ENCODE data around the gene GPR39.

DNA sequence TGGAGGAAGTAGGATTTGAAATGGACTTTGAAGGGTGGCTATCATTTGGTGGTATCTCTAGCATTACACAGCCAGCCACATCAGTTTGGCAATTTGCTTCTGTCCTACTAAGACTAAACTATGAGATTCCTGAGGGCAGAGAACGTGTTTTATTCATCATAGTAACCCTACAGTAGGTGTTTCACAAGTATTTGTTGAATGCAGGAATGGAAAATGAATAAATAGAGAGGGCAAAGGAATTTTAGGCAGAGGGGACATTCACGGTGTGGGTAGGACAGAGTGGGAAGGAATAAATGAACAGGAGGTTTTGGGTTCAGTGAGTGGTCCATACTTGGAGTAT, 15.7 kb upstream of the GPR39 start:
- TF ChIP-seq, protein P1, sequence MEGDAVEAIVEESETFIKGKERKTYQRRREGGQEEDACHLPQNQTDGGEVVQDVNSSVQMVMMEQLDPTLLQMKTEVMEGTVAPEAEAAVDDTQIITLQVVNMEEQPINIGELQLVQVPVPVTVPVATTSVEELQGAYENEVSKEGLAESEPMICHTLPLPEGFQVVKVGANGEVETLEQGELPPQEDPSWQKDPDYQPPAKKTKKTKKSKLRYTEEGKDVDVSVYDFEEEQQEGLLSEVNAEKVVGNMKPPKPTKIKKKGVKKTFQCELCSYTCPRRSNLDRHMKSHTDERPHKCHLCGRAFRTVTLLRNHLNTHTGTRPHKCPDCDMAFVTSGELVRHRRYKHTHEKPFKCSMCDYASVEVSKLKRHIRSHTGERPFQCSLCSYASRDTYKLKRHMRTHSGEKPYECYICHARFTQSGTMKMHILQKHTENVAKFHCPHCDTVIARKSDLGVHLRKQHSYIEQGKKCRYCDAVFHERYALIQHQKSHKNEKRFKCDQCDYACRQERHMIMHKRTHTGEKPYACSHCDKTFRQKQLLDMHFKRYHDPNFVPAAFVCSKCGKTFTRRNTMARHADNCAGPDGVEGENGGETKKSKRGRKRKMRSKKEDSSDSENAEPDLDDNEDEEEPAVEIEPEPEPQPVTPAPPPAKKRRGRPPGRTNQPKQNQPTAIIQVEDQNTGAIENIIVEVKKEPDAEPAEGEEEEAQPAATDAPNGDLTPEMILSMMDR (IDR thresholded peaks at IDR 0.05; ENCODE audit: low read depth, low read length, poor library complexity, severe bottlenecking): no peak
- no peak for TF ChIP-seq EZH2phosphoT487 (IDR thresholded peaks at IDR 0.05; ENCODE audit: borderline replicate concordance, low read length)
